Measurements from ENCODE around the gene BLOC1S4.
"Not testable (repeated sequence)": the region's sequence is repeated elsewhere in the genome, so short reads cannot be mapped to it uniquely, and the experiment has no call there.

The BLOC1S4 gene

GRCh38 chr4:6722891-6723290, 6.9 kb downstream of the BLOC1S4 start:
- Histone ChIP-seq H2BK120ac (ENCODE audit: low read depth, low read length) (no peak overlapping the region), H3K4me3 (ENCODE audit: low read length) (no peak overlapping the region), H3K79me2 (ENCODE audit: control insufficient read depth, insufficient read depth, low read length) (no peaks in the 10 kb centered on the region), H2BK5ac (ENCODE audit: low read length) (no peak overlapping the region), H2AK5ac (ENCODE audit: low read length) (no peak overlapping the region), H3K4me1 (ENCODE audit: control insufficient read depth, low read depth, low read length) (no peaks in the 10 kb centered on the region), H3K4me2 (ENCODE audit: low read length) (no peak overlapping the region), H3K18ac (ENCODE audit: low read length) (no peak overlapping the region), H3K79me1 (ENCODE audit: low read length) (peaks cover 2% of the 10 kb centered on the region), H2BK15ac (replicated peaks; ENCODE audit: low read depth) (no peak overlapping the region), H3K36me3 (ENCODE audit: control insufficient read depth, insufficient read depth, low read length) (no peaks in the 10 kb centered on the region), H4K5ac (ENCODE audit: low read length) (no peak overlapping the region), H3K23ac (ENCODE audit: low read length) (no peak overlapping the region), H3K9ac (ENCODE audit: low read length) (no peak overlapping the region), H3K4ac (ENCODE audit: low read depth, low read length) (no peak overlapping the region), H4K8ac (ENCODE audit: low read depth, low read length) (no peak overlapping the region), H3K27ac (ENCODE audit: low read depth, low read length) (no peak overlapping the region), H3K56ac (ENCODE audit: low read length) (no peak overlapping the region), H3K27me3 (ENCODE audit: insufficient read depth, low read length, poor library complexity) (no peaks in the 10 kb centered on the region)
- no CpG with 5 or more reads among the region's 12 CpGs for WGBS (ENCODE audit: extremely low coverage, insufficient coverage, low lambda C conversion rate)
- no peak for DNase-seq

- no CpG with 5 or more reads among the region's 8 CpGs for WGBS (ENCODE audit: extremely low coverage, insufficient coverage, low lambda C conversion rate)
- Histone ChIP-seq H3K4me2 (ENCODE audit: low read length) (no peak overlapping the region), H3K9ac (ENCODE audit: low read length) (no peak overlapping the region), H2AK5ac (ENCODE audit: low read length) (no peak overlapping the region), H3K79me1 (ENCODE audit: low read length) (no peaks in the 10 kb centered on the region), H2BK5ac (ENCODE audit: low read length) (no peak overlapping the region), H3K79me2 (ENCODE audit: control insufficient read depth, insufficient read depth, low read length) (no peaks in the 10 kb centered on the region), H3K36me3 (ENCODE audit: control insufficient read depth, insufficient read depth, low read length) (no peaks in the 10 kb centered on the region), H4K5ac (ENCODE audit: low read length) (no peak overlapping the region), H3K4me1 (ENCODE audit: control insufficient read depth, low read depth, low read length) (no peaks in the 10 kb centered on the region), H3K27ac (ENCODE audit: low read depth, low read length) (no peak overlapping the region), H2BK15ac (replicated peaks; ENCODE audit: low read depth) (no peak overlapping the region), H2BK120ac (ENCODE audit: low read depth, low read length) (no peak overlapping the region), H4K8ac (ENCODE audit: low read depth, low read length) (no peak overlapping the region), H3K27me3 (ENCODE audit: insufficient read depth, low read length, poor library complexity) (no peaks in the 10 kb centered on the region), H3K4ac (ENCODE audit: low read depth, low read length) (no peak overlapping the region), H3K4me3 (ENCODE audit: low read length) (no peak overlapping the region), H3K23ac (ENCODE audit: low read length) (no peak overlapping the region), H3K56ac (ENCODE audit: low read length) (no peak overlapping the region), H3K18ac (ENCODE audit: low read length) (no peak overlapping the region)
- no peak for DNase-seq
These were observed 7.9 kb downstream of the BLOC1S4 start for GRCh38 chr4:6723851-6724250.

- H3K9ac ChIP-seq (ENCODE audit: low read length): no peak overlapping the region
- no CpG with 5 or more reads among the region's 21 CpGs for WGBS (ENCODE audit: extremely low coverage, insufficient coverage, low lambda C conversion rate)
These were observed 8.6 kb downstream of the BLOC1S4 start for GRCh38 chr4:6724421-6725111.

GRCh38 chr4:6725427-6725961, 9.5 kb downstream of the BLOC1S4 start:
- not testable (repeated sequence) for H2BK120ac ChIP-seq (ENCODE audit: low read depth, low read length); H3K56ac ChIP-seq (ENCODE audit: low read length); H2BK15ac ChIP-seq (replicated peaks; ENCODE audit: low read depth); H3K9ac ChIP-seq (ENCODE audit: low read length); H3K4ac ChIP-seq (ENCODE audit: low read depth, low read length); H3K18ac ChIP-seq (ENCODE audit: low read length); H3K23ac ChIP-seq (ENCODE audit: low read length); H3K79me2 ChIP-seq (ENCODE audit: control insufficient read depth, insufficient read depth, low read length); H3K4me1 ChIP-seq (ENCODE audit: control insufficient read depth, low read depth, low read length); H3K36me3 ChIP-seq (ENCODE audit: control insufficient read depth, insufficient read depth, low read length); H3K79me1 ChIP-seq (ENCODE audit: low read length); H3K27ac ChIP-seq (ENCODE audit: low read depth, low read length); H2AK5ac ChIP-seq (ENCODE audit: low read length); H2BK5ac ChIP-seq (ENCODE audit: low read length); H3K4me2 ChIP-seq (ENCODE audit: low read length); H3K27me3 ChIP-seq (ENCODE audit: insufficient read depth, low read length, poor library complexity); H4K8ac ChIP-seq (ENCODE audit: low read depth, low read length); H4K5ac ChIP-seq (ENCODE audit: low read length); DNase-seq; H3K4me3 ChIP-seq (ENCODE audit: low read length)
- 100% methylated on average over 7 of the region's 16 CpGs for WGBS (ENCODE audit: extremely low coverage, insufficient coverage, low lambda C conversion rate)

More at GRCh38 chr4:6724421-6725111, 8.6 kb downstream of the BLOC1S4 start:
- no peak for DNase-seq
- H2BK15ac ChIP-seq (replicated peaks; ENCODE audit: low read depth): no peak overlapping the region
- H3K27me3 ChIP-seq (ENCODE audit: insufficient read depth, low read length, poor library complexity): no peaks in the 10 kb centered on the region
- no peak overlapping the region for H3K4me2 ChIP-seq (ENCODE audit: low read length)
- H3K27ac ChIP-seq (ENCODE audit: low read depth, low read length): no peak overlapping the region
- no peak overlapping the region for H3K18ac ChIP-seq (ENCODE audit: low read length)
- H3K79me2 ChIP-seq (ENCODE audit: control insufficient read depth, insufficient read depth, low read length): no peaks in the 10 kb centered on the region
- H2AK5ac ChIP-seq (ENCODE audit: low read length): no peak overlapping the region
- no peaks in the 10 kb centered on the region for H3K4me1 ChIP-seq (ENCODE audit: control insufficient read depth, low read depth, low read length)
- no peak overlapping the region for H4K8ac ChIP-seq (ENCODE audit: low read depth, low read length)
- no peak overlapping the region for H2BK5ac ChIP-seq (ENCODE audit: low read length)
- H3K56ac ChIP-seq (ENCODE audit: low read length): no peak overlapping the region
- no peak overlapping the region for H2BK120ac ChIP-seq (ENCODE audit: low read depth, low read length)
- H3K4ac ChIP-seq (ENCODE audit: low read depth, low read length): no peak overlapping the region
- no peak overlapping the region for H4K5ac ChIP-seq (ENCODE audit: low read length)
- H3K79me1 ChIP-seq (ENCODE audit: low read length): no peaks in the 10 kb centered on the region
- no peak overlapping the region for H3K4me3 ChIP-seq (ENCODE audit: low read length)
- no peaks in the 10 kb centered on the region for H3K36me3 ChIP-seq (ENCODE audit: control insufficient read depth, insufficient read depth, low read length)
- H3K23ac ChIP-seq (ENCODE audit: low read length): no peak overlapping the region

GRCh38 chr4:6727081-6727942, 11.3 kb downstream of the BLOC1S4 start:
- Histone ChIP-seq H3K18ac (ENCODE audit: low read length) (peak overlapping the region; percentile 51), H4K5ac (ENCODE audit: low read length) (no peak overlapping the region), H3K4ac (ENCODE audit: low read depth, low read length) (no peak overlapping the region), H3K79me2 (ENCODE audit: control insufficient read depth, insufficient read depth, low read length) (no peaks in the 10 kb centered on the region), H2BK120ac (ENCODE audit: low read depth, low read length) (no peak overlapping the region), H4K8ac (ENCODE audit: low read depth, low read length) (no peak overlapping the region), H2AK5ac (ENCODE audit: low read length) (no peak overlapping the region), H2BK15ac (replicated peaks; ENCODE audit: low read depth) (no peak overlapping the region), H3K4me1 (ENCODE audit: control insufficient read depth, low read depth, low read length) (no peaks in the 10 kb centered on the region), H2BK5ac (ENCODE audit: low read length) (no peak overlapping the region), H3K23ac (ENCODE audit: low read length) (no peak overlapping the region), H3K36me3 (ENCODE audit: control insufficient read depth, insufficient read depth, low read length) (no peaks in the 10 kb centered on the region), H3K27ac (ENCODE audit: low read depth, low read length) (no peak overlapping the region), H3K9ac (ENCODE audit: low read length) (no peak overlapping the region), H3K4me3 (ENCODE audit: low read length) (no peak overlapping the region), H3K79me1 (ENCODE audit: low read length) (no peaks in the 10 kb centered on the region), H3K27me3 (ENCODE audit: insufficient read depth, low read length, poor library complexity) (no peaks in the 10 kb centered on the region), H3K56ac (ENCODE audit: low read length) (peak overlapping the region; percentile 11), H3K4me2 (ENCODE audit: low read length) (no peak overlapping the region)
- DNase-seq: peak; percentile 44
- WGBS (ENCODE audit: extremely low coverage, insufficient coverage, low lambda C conversion rate): no CpG with 5 or more reads among the region's 31 CpGs
